H9 (cell line): ENCODE measurements around the gene GAPDH. TPM values are rescaled to one million over a fixed set of nuclear protein-coding genes. Genes with fewer than 3 reads are reported as not detected.

Experiments used
- DNase-seq: peaks from one replicate; pipeline ENCODE4 v3.0.0-alpha.2; 2017
- H2AFZ ChIP-seq: one replicate; pipeline ENCODE4 v1.6.1; 2013; ENCODE audit warnings: mild to moderate bottlenecking, low read length, control low read depth, moderate library complexity
- H2AK5ac ChIP-seq: 2 replicates; pipeline ENCODE4 v1.6.1; 2013; ENCODE audit warnings: low read length, control low read depth, mixed read lengths; ENCODE audit not compliant: insufficient read length
- H2BK120ac ChIP-seq: one replicate; pipeline ENCODE4 v1.6.1; 2013; ENCODE audit warnings: low read depth, mild to moderate bottlenecking, low read length, control low read depth, inconsistent platforms; ENCODE audit not compliant: poor library complexity, severe bottlenecking
- H2BK12ac ChIP-seq: 2 replicates; pipeline ENCODE4 v1.6.1; 2013; ENCODE audit warnings: low read length, control low read depth, mixed read lengths, low read depth; ENCODE audit not compliant: insufficient read length
- H2BK15ac ChIP-seq: 2 replicates; pipeline ENCODE4 v1.6.1; 2013; ENCODE audit warnings: low read depth, low read length, control low read depth
- H2BK20ac ChIP-seq: one replicate; pipeline ENCODE4 v1.6.1; 2013; ENCODE audit warnings: low read depth, mild to moderate bottlenecking, low read length, control low read depth, inconsistent platforms; ENCODE audit not compliant: poor library complexity, severe bottlenecking
- H2BK5ac ChIP-seq: 2 replicates; pipeline ENCODE4 v1.6.1; 2013; ENCODE audit warnings: low read length, control low read depth, mixed read lengths; ENCODE audit not compliant: insufficient read length
- H3K14ac ChIP-seq: 2 replicates; pipeline ENCODE4 v1.6.1; 2013; ENCODE audit warnings: low read length, control low read depth; ENCODE audit not compliant: insufficient read depth
- H3K18ac ChIP-seq: 2 replicates; pipeline ENCODE4 v1.6.1; 2013; ENCODE audit warnings: low read depth, mild to moderate bottlenecking, mixed read lengths, low read length, control low read depth; ENCODE audit not compliant: insufficient read length
- H3K23ac ChIP-seq: 2 replicates; pipeline ENCODE4 v1.6.1; 2013; ENCODE audit warnings: low read length, control low read depth, mixed read lengths, low read depth; ENCODE audit not compliant: insufficient read length
- H3K23me2 ChIP-seq: 2 replicates; pipeline ENCODE4 v1.6.1; 2013; ENCODE audit warnings: low read depth, mild to moderate bottlenecking, mixed read lengths, low read length, control low read depth; ENCODE audit not compliant: insufficient read length, poor library complexity, severe bottlenecking
- H3K27ac ChIP-seq: 2 replicates; pipeline ENCODE4 v1.5.1; 2013; ENCODE audit warnings: low read length, control low read depth, mixed read lengths, low read depth; ENCODE audit not compliant: insufficient read length
- H3K27me3 ChIP-seq: 2 replicates; pipeline ENCODE4 v1.6.1; 2013; ENCODE audit warnings: low read length, control low read depth, inconsistent platforms; ENCODE audit not compliant: insufficient read depth
- H3K4ac ChIP-seq: 2 replicates; pipeline ENCODE4 v1.6.1; 2013; ENCODE audit warnings: low read depth, mild to moderate bottlenecking, control low read depth, inconsistent platforms, low read length, moderate library complexity
- H3K4me1 ChIP-seq: 2 replicates; pipeline ENCODE4 v1.6.1; 2013; ENCODE audit warnings: low read length, control low read depth, inconsistent platforms; ENCODE audit not compliant: insufficient read depth
- H3K4me2 ChIP-seq: 2 replicates; pipeline ENCODE4 v1.6.1; 2013; ENCODE audit warnings: low read length, control low read depth, mixed read lengths; ENCODE audit not compliant: insufficient read length, insufficient read depth
- H3K56ac ChIP-seq: 2 replicates; pipeline ENCODE4 v1.6.1; 2013; ENCODE audit warnings: low read depth, mild to moderate bottlenecking, mixed read lengths, low read length, control low read depth; ENCODE audit not compliant: insufficient read length
- H3K79me1 ChIP-seq: 2 replicates; pipeline ENCODE4 v1.6.1; 2013; ENCODE audit warnings: low read depth, mild to moderate bottlenecking, moderate library complexity, low read length, control low read depth, inconsistent platforms; ENCODE audit not compliant: insufficient read depth, poor library complexity, severe bottlenecking
- H3K79me2 ChIP-seq: 2 replicates; pipeline ENCODE4 v1.6.1; 2013; ENCODE audit warnings: low read length, control low read depth, inconsistent platforms; ENCODE audit not compliant: insufficient read depth
- H3K9ac ChIP-seq: 2 replicates; pipeline ENCODE4 v1.6.1; 2013; ENCODE audit warnings: low read length, control low read depth, mixed read lengths; ENCODE audit not compliant: insufficient read length; ENCODE audit errors: extremely low read depth
- H3K9me3 ChIP-seq: one replicate; pipeline ENCODE4 v1.6.1; 2013; ENCODE audit warnings: low read depth, low read length, inconsistent platforms; ENCODE audit not compliant: control insufficient read depth
- H3T11ph ChIP-seq: one replicate; pipeline ENCODE4 v1.6.1; 2013; ENCODE audit warnings: mild to moderate bottlenecking, low read length, control low read depth, inconsistent platforms
- H4K20me1 ChIP-seq: one replicate; pipeline ENCODE4 v1.6.1; 2013; ENCODE audit not compliant: control insufficient read depth, insufficient read length, insufficient read depth
- H4K5ac ChIP-seq: 2 replicates; pipeline ENCODE4 v1.6.1; 2013; ENCODE audit warnings: low read depth, mild to moderate bottlenecking, mixed read lengths, low read length, control low read depth; ENCODE audit not compliant: insufficient read length
- H4K8ac ChIP-seq: replicated peaks from 2 replicates; pipeline ENCODE4 v1.6.1; 2013; ENCODE audit warnings: low read length, control low read depth, mixed read lengths, low read depth; ENCODE audit not compliant: insufficient read length
- H4K91ac ChIP-seq: 2 replicates; pipeline ENCODE4 v1.6.1; 2013; ENCODE audit warnings: low read depth, mild to moderate bottlenecking, moderate library complexity, mixed read lengths, low read length, control low read depth; ENCODE audit not compliant: insufficient read length
- H3K27ac Mint-ChIP-seq, 3 experiments: 2 replicates in 2 of 3; 3 replicates in 1 of 3; pipeline ENCODE4 v1.8.0; 2020 to 2021; ENCODE audit warnings: mixed read lengths in 3 of 3, mild to moderate bottlenecking in 1 of 3, moderate library complexity in 1 of 3
- H3K27me3 Mint-ChIP-seq: 2 replicates; pipeline ENCODE4 v1.8.0; 2021; ENCODE audit warnings: low read depth, mild to moderate bottlenecking, moderate library complexity, mixed read lengths
- H3K36me3 Mint-ChIP-seq, 3 experiments: 2 replicates in 2 of 3; 3 replicates in 1 of 3; pipeline ENCODE4 v1.8.0; 2020 to 2021; ENCODE audit warnings: low read depth in 3 of 3, mixed read lengths in 3 of 3; ENCODE audit not compliant: insufficient read depth in 1 of 3
- H3K4me1 Mint-ChIP-seq, 2 experiments: 2 replicates each; pipeline ENCODE4 v1.8.0; 2020; ENCODE audit warnings: mixed read lengths in 2 of 2
- H3K4me3 Mint-ChIP-seq, 2 experiments: 2 replicates in 1 of 2; 3 replicates in 1 of 2; pipeline ENCODE4 v1.8.0; 2020 to 2021; ENCODE audit warnings: mild to moderate bottlenecking in 2 of 2, mixed read lengths in 2 of 2, moderate library complexity in 1 of 2
- H3K9me3 Mint-ChIP-seq, 2 experiments: 2 replicates in 1 of 2; 3 replicates in 1 of 2; pipeline ENCODE4 v1.8.0; 2020; ENCODE audit warnings: mild to moderate bottlenecking in 2 of 2, mixed read lengths in 2 of 2, moderate library complexity in 1 of 2
- CTCF ChIP-seq: fragments of 200-600 bp; sonication (generic); conservative IDR thresholded peaks from 3 replicates; pipeline ENCODE4 v1.8.0; 2021; ENCODE audit warnings: antibody characterized with exemption, mild to moderate bottlenecking
- WGBS: extraction: QIAGEN DNeasy Blood & Tissue Kit; methylation state at CpG from one replicate; pipeline ENCODE4 v1.1.7; 2013; ENCODE audit warnings: missing lambda C conversion rate, low lambda C conversion rate, mixed read lengths; ENCODE audit not compliant: insufficient read length; ENCODE audit errors: extremely low coverage; 5-methylcytosine and 5-hydroxymethylcytosine counted together
- total RNA-seq: library from RNA; stranded (reverse); gene quantifications from 2 replicates; pipeline ENCODE4 v1.2.1, GENCODE V29; 2021

Gene GAPDH
- total RNA-seq, 1 experiment from 2014 or later, result 4,581 TPM

- Histone ChIP-seq H2BK12ac (no peak overlapping the region), H2AK5ac (no peak overlapping the region), H3K23ac (no peak overlapping the region), H3K9ac (no peak overlapping the region), H3K56ac (no peak overlapping the region), H3K18ac (no peak overlapping the region), H2BK120ac (no peak overlapping the region), H4K8ac (no peak overlapping the region), H4K5ac (no peak overlapping the region), H3K4ac (no peak overlapping the region), H2BK5ac (no peak overlapping the region), H3K14ac (no peak overlapping the region), H2AFZ (no peak overlapping the region), H3K4me1 (peaks cover 2% of the 10 kb centered on the region; the same call in 1 of the 2 replicates), H4K91ac (no peak overlapping the region), H4K20me1 (no peaks in the 10 kb centered on the region), H2BK20ac (no peak overlapping the region), H3K9me3 (no peaks in the 10 kb centered on the region), H3K27me3 (no peaks in the 10 kb centered on the region), H3K27ac (no peak overlapping the region), H3K23me2 (peaks cover 11% of the 10 kb centered on the region), H2BK15ac (no peak overlapping the region), H3K4me2 (no peak overlapping the region), H3K79me1 (peaks cover 3% of the 10 kb centered on the region), H3K79me2 (peaks cover 10% of the 10 kb centered on the region; the same call in 1 of the 2 replicates), H3T11ph (no peak overlapping the region)
- peak; percentile 25 for DNase-seq
- peak overlapping the region in 1 of 3 experiments; percentile 9; a peak in 1 of 7 replicates for H3K27ac Mint-ChIP-seq
- peaks cover 18 to 46% (median 32%) of the 10 kb centered on the region in 3 experiments; a peak in 6 of 7 replicates for H3K36me3 Mint-ChIP-seq
- no peaks in the 10 kb centered on the region; a peak in 1 of 5 replicates for H3K9me3 Mint-ChIP-seq
- WGBS, result no CpG with 5 or more reads among the region's 4 CpGs
- no peak for TF ChIP-seq CTCF
- H3K4me1 Mint-ChIP-seq, result peaks cover 27 to 40% of the 10 kb centered on the region in 2 experiments
- no peak overlapping the region; a peak in 1 of 5 replicates for H3K4me3 Mint-ChIP-seq
- no peaks in the 10 kb centered on the region for H3K27me3 Mint-ChIP-seq
Measured at GRCh38 chr12:6552140-6552551, 17.8 kb downstream of the GAPDH start.
